SKM-1 (cell line): ENCODE data around the gene SCN3A.

Source experiments
- DNase-seq: peaks from one replicate; lab custom pipeline; 2025; ENCODE audit not compliant: unreplicated experiment; lab: John Stamatoyannopoulos, UW

Gene SCN3A

GRCh38 chr2:165192729-165193128 is 11.1 kb downstream of the SCN3A start:
- no peak for DNase-seq

GRCh38 chr2:165191096-165191728 is 12.6 kb downstream of the SCN3A start:
- no peak for DNase-seq

- no peak for DNase-seq
These were observed 18.2 kb downstream of the SCN3A start for GRCh38 chr2:165185633-165186032.

- DNase-seq: no peak
These were observed 21.8 kb downstream of the SCN3A start for GRCh38 chr2:165182029-165182428.

- no peak for DNase-seq
These were observed 27.1 kb downstream of the SCN3A start for GRCh38 chr2:165176780-165177179.

GRCh38 chr2:165173215-165173614 is 30.6 kb downstream of the SCN3A start:
- DNase-seq: peak; percentile 48

- DNase-seq: no peak
These were observed 39.6 kb downstream of the SCN3A start for GRCh38 chr2:165164201-165164600.

GRCh38 chr2:165163761-165164160 is 40.1 kb downstream of the SCN3A start:
- DNase-seq: no peak

GRCh38 chr2:165162466-165162865 is 41.4 kb downstream of the SCN3A start:
- no peak for DNase-seq

- DNase-seq: no peak
These were observed 42.3 kb downstream of the SCN3A start for GRCh38 chr2:165161510-165161909.

GRCh38 chr2:165157160-165157559 is 46.7 kb downstream of the SCN3A start:
- no peak for DNase-seq

- DNase-seq: no peak
These were observed 48.7 kb downstream of the SCN3A start for GRCh38 chr2:165155152-165155551.

- DNase-seq: no peak
These were observed 54.4 kb downstream of the SCN3A start for GRCh38 chr2:165149439-165149838.

GRCh38 chr2:165147186-165148045 is 56.4 kb downstream of the SCN3A start:
- DNase-seq: no peak

GRCh38 chr2:165144315-165144714 is 59.5 kb downstream of the SCN3A start:
- DNase-seq: no peak

- no peak for DNase-seq
These were observed 62.1 kb downstream of the SCN3A start for GRCh38 chr2:165141601-165142354.

- no peak for DNase-seq
These were observed 77.6 kb downstream of the SCN3A start for GRCh38 chr2:165126244-165126643.

- no peak for DNase-seq
These were observed 81.3 kb downstream of the SCN3A start for GRCh38 chr2:165122521-165122920.

GRCh38 chr2:165120740-165121467 is 82.9 kb downstream of the SCN3A start:
- DNase-seq: no peak

- DNase-seq: no peak
These were observed 88.6 kb downstream of the SCN3A start for GRCh38 chr2:165115258-165115657.

GRCh38 chr2:165114346-165114939 is 89.4 kb downstream of the SCN3A start:
- DNase-seq: no peak
